OCI-LY3 (cell line): Measurements from ENCODE around the gene ATG2A.

Experiments used
- H2AFZ ChIP-seq: fragments of 200-600, 300-600 bp; shearing (Covaris generic); 2 replicates; pipeline ENCODE4 v1.6.0; 2014; ENCODE audit warnings: antibody characterized with exemption, low read depth, low read length
- H3K27ac ChIP-seq: fragments of 200-600, 300-600 bp; sonication (generic); 2 replicates; pipeline ENCODE4 v1.5.1; 2014; ENCODE audit warnings: mild to moderate bottlenecking, low read length, moderate library complexity, mixed read lengths
- H3K27me3 ChIP-seq: fragments of 200-600, 300-600 bp; sonication (generic); 2 replicates; pipeline ENCODE4 v1.6.1; 2014; ENCODE audit warnings: low read depth, low read length, mixed read lengths
- H3K36me3 ChIP-seq: fragments of 200-600, 300-600 bp; sonication (generic); replicated peaks from 2 replicates; pipeline ENCODE3; 2014; ENCODE audit warnings: low read depth, low read length, mixed read lengths
- H3K4me1 ChIP-seq: fragments of 300-600, 200-600 bp; sonication (generic); 2 replicates; pipeline ENCODE4 v1.6.1; 2014; ENCODE audit warnings: low read length, mixed read lengths
- H3K4me2 ChIP-seq: fragments of 200-600, 300-600 bp; sonication (generic); 2 replicates; pipeline ENCODE4 v1.6.1; 2014; ENCODE audit warnings: low read length, mixed read lengths
- H3K4me3 ChIP-seq: fragments of 300-600, 200-600 bp; sonication (generic); 2 replicates; pipeline ENCODE4 v1.5.1; 2014; ENCODE audit warnings: antibody characterized with exemption, mild to moderate bottlenecking, low read length, moderate library complexity
- H3K79me2 ChIP-seq: fragments of 300-600, 200-600 bp; shearing (Covaris generic); 2 replicates; pipeline ENCODE4 v1.6.1; 2014; ENCODE audit warnings: mild to moderate bottlenecking, low read length, mixed read lengths
- H3K9ac ChIP-seq: fragments of 300-600, 200-600 bp; shearing (Covaris generic); 2 replicates; pipeline ENCODE4 v1.6.0; 2014; ENCODE audit warnings: mild to moderate bottlenecking, low read length, moderate library complexity
- H3K9me3 ChIP-seq: fragments of 200-600, 300-600 bp; shearing (Covaris generic); 2 replicates; pipeline ENCODE4 v1.6.1; 2014; ENCODE audit warnings: low read length, mixed read lengths; ENCODE audit not compliant: insufficient read depth
- H4K20me1 ChIP-seq: fragments of 200-600, 300-600 bp; sonication (generic); 2 replicates; pipeline ENCODE4 v1.6.1; 2016; ENCODE audit warnings: low read length, mixed read lengths; ENCODE audit not compliant: insufficient read depth
- CTCF ChIP-seq: fragments of 200-600, 300-600 bp; sonication (generic); IDR thresholded peaks from 2 replicates; pipeline ENCODE4 v1.5.1; 2014; ENCODE audit warnings: antibody characterized with exemption, low read length, low read depth
- EZH2phosphoT487 ChIP-seq: fragments of 200-600 bp; shearing (Covaris generic); IDR thresholded peaks from 2 replicates; pipeline ENCODE4 v1.6.1; 2018; ENCODE audit warnings: antibody characterized with exemption, mixed run types, low read depth

Gene ATG2A

DNA sequence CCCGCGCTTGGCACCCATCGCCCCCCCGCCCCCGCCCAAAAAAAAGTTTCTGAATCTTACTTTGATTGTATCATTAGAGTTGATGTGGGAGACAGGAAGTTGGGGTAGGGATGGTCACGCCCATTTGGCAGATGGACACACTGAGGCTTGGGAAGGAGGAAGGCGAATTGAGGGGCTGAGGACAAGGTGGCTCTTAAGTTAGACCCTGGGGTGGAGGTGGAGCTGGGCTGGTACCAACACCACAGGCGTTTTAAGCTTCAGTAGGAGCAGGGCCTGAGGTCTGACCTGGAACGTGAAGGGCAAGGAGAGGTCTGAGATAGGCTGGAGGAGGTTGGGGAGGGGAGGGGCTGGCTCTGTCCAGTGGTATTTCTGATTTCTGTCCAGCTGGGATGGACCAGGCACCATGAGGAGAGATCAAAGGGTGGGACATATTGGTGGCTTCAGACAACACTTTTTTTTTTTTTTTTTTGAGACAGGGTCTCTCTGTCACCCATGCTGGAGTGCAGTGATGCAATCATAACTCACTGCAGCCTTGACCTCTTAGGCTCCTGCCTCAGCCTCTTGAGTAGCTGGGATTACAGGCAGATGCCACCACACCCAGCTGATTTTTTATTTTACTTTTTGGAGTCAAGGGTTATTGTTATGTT lies 71.8 kb downstream of the ATG2A start:
- H4K20me1 ChIP-seq = no peaks in the 10 kb centered on the region
- peaks cover 4% of the 10 kb centered on the region; the same call in 1 of the 2 replicates for H3K27me3 ChIP-seq
- peak overlapping the region; percentile 79 for H3K4me3 ChIP-seq
- no peaks in the 10 kb centered on the region for H3K36me3 ChIP-seq
- no peak for TF ChIP-seq EZH2phosphoT487
- TF ChIP-seq CTCF = no peak
- no peak overlapping the region for H3K27ac ChIP-seq
- H3K9ac ChIP-seq = peak overlapping the region; percentile 47; the same call in 1 of the 2 replicates
- no peaks in the 10 kb centered on the region for H3K79me2 ChIP-seq
- H3K9me3 ChIP-seq = no peaks in the 10 kb centered on the region
- peaks cover 42% of the 10 kb centered on the region for H3K4me1 ChIP-seq
- peak overlapping the region; percentile 68 for H3K4me2 ChIP-seq
- peak overlapping the region; percentile 79 for H2AFZ ChIP-seq
